SK-N-SH (cell line): ENCODE data around the gene RAPGEF2.

Source experiments
- CTCF ChIP-seq: fragments of 200-600 bp; sonication (generic); IDR thresholded peaks from 2 replicates; pipeline ENCODE4 v1.6.1; 2017; ENCODE audit warnings: antibody characterized with exemption, mild to moderate bottlenecking, moderate library complexity
- TAF1 ChIP-seq: IDR thresholded peaks from 2 replicates; pipeline ENCODE4 v1.6.1; 2012; ENCODE audit warnings: low read depth, mild to moderate bottlenecking, low read length, moderate library complexity, borderline replicate concordance
- USF2 ChIP-seq: fragments of 150-350 bp; IDR thresholded peaks from 2 replicates; pipeline ENCODE4 v1.6.1; 2017; ENCODE audit warnings: antibody characterized with exemption, low read length, low read depth, borderline replicate concordance
- YY1 ChIP-seq: IDR thresholded peaks from 2 replicates; pipeline ENCODE4 v1.4.0; 2012; ENCODE audit warnings: low read depth, mild to moderate bottlenecking

GRCh38 chr4:159282944-159283343 is 180.1 kb downstream of the RAPGEF2 start:
- TF ChIP-seq CTCF (no peak), YY1 (no peak), TAF1 (no peak), USF2 (no peak)
